Measurements from ENCODE around the gene PLEKHM3. TPM values are rescaled to one million over a fixed set of nuclear protein-coding genes. Genes with fewer than 3 reads are reported as not detected.

PLEKHM3 gene
- total RNA-seq, 1 experiment from 2014 or later: 2.5 TPM

- in situ Hi-C loops (cut with HindIII; ENCODE audit: low pct_unique_long_range_greater_than_20kb, low sequenced_read_pairs): no loop called here
Observed at GRCh38 chr2:207914716-207915115, 110.6 kb downstream of the PLEKHM3 start.

DNA sequence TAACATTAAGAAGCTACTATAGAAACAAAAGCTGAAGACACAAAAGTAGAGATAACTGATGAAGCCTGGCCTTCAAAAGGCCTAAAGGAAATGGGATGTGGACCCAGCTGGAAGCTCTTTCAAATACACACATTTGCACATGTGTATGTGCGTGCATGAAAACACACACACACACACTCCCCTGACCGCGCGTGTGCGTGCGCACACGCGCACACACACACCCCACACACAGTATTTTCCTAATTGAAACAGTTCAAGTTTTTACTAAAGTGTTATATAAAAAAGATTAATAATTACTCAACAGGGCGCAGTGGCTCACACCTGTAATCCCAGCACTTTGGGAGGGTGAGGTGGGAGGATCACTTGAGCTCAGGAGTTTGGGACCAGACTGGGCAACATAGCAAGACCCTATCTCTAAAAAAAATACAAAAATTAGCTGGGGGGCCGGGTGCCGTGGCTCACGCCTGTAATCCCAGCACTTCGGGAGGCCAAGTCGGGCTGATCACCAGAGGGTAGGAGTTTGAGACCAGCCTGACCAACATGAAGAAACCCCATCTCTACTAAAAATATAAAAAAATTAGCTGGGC lies 111.5 kb downstream of the PLEKHM3 start:
- intact Hi-C loops (cut with micrococcal nuclease; ENCODE audit: unreplicated experiment): no loop called here
- CTCF ChIA-PET: no interaction called here
- no peak for DNase-seq (ENCODE audit: low read depth, low spot score)

More at GRCh38 chr2:207914716-207915115, 110.6 kb downstream of the PLEKHM3 start:
- Histone ChIP-seq H3K4me1 (ENCODE audit: control insufficient read depth, insufficient read depth, low read length) (no peaks in the 10 kb centered on the region), H3K27me3 (ENCODE audit: control insufficient read depth, insufficient read depth, low read length) (no peaks in the 10 kb centered on the region), H3K4me3 (ENCODE audit: low read depth in 2 of 2, low read length in 2 of 2) (no peak overlapping the region), H3K9me3 (ENCODE audit: control insufficient read depth, insufficient read depth, low read depth, low read length) (no peaks in the 10 kb centered on the region), H3K36me3 (ENCODE audit: control insufficient read depth, insufficient read depth, low read length) (no peaks in the 10 kb centered on the region), H3K27ac (ENCODE audit: low read length) (no peak overlapping the region)
- ATAC-seq: no peak
- DNase-seq (ENCODE audit: low read depth, low spot score): no peak
- CTCF ChIA-PET: no interaction called here
- TF ChIP-seq POLR2AphosphoS5 (IDR thresholded peaks at IDR 0.05; ENCODE audit: low read depth, low read length) (no peak), SIN3A (IDR thresholded peaks at IDR 0.05; ENCODE audit: borderline replicate concordance, insufficient read depth, low read depth, low read length) (no peak), CTCF (IDR thresholded peaks at IDR 0.05) (no peak), TCF7L2 (IDR thresholded peaks at IDR 0.05; ENCODE audit: low read depth, low read length) (no peak)
- TF ChIP-seq, protein P1, sequence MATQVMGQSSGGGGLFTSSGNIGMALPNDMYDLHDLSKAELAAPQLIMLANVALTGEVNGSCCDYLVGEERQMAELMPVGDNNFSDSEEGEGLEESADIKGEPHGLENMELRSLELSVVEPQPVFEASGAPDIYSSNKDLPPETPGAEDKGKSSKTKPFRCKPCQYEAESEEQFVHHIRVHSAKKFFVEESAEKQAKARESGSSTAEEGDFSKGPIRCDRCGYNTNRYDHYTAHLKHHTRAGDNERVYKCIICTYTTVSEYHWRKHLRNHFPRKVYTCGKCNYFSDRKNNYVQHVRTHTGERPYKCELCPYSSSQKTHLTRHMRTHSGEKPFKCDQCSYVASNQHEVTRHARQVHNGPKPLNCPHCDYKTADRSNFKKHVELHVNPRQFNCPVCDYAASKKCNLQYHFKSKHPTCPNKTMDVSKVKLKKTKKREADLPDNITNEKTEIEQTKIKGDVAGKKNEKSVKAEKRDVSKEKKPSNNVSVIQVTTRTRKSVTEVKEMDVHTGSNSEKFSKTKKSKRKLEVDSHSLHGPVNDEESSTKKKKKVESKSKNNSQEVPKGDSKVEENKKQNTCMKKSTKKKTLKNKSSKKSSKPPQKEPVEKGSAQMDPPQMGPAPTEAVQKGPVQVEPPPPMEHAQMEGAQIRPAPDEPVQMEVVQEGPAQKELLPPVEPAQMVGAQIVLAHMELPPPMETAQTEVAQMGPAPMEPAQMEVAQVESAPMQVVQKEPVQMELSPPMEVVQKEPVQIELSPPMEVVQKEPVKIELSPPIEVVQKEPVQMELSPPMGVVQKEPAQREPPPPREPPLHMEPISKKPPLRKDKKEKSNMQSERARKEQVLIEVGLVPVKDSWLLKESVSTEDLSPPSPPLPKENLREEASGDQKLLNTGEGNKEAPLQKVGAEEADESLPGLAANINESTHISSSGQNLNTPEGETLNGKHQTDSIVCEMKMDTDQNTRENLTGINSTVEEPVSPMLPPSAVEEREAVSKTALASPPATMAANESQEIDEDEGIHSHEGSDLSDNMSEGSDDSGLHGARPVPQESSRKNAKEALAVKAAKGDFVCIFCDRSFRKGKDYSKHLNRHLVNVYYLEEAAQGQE (IDR thresholded peaks at IDR 0.05; ENCODE audit: insufficient read depth in 1 of 2, low read depth in 2 of 2, low read length in 1 of 2): no peak
- intact Hi-C loops (cut with micrococcal nuclease; ENCODE audit: unreplicated experiment): no loop called here
- POLR2A ChIA-PET: no interaction called here
- BruUV-seq (replicated peaks): no TSS peak

More for the DNA sequence above, 111.5 kb downstream of the PLEKHM3 start:
- H3K27me3 ChIP-seq (ENCODE audit: control insufficient read depth, insufficient read depth, low read length): no peaks in the 10 kb centered on the region
- no peaks in the 10 kb centered on the region for H3K4me1 ChIP-seq (ENCODE audit: control insufficient read depth, insufficient read depth, low read length)
- H3K9me3 ChIP-seq (ENCODE audit: control insufficient read depth, insufficient read depth, low read depth, low read length): no peaks in the 10 kb centered on the region
- POLR2A ChIA-PET: interaction anchor here (0.6 kb wide), 1 partner anchor 58 kb away, joined by 4 read pairs; no protein-coding TSS in a partner anchor
- H3K27ac ChIP-seq (ENCODE audit: low read length): no peak overlapping the region
- no peak for ATAC-seq
- BruUV-seq (replicated peaks): no TSS peak
- H3K36me3 ChIP-seq (ENCODE audit: control insufficient read depth, insufficient read depth, low read length): no peaks in the 10 kb centered on the region
- in situ Hi-C loops (cut with HindIII; ENCODE audit: low pct_unique_long_range_greater_than_20kb, low sequenced_read_pairs): no loop called here
- TF ChIP-seq TCF7L2 (IDR thresholded peaks at IDR 0.05; ENCODE audit: low read depth, low read length): no peak
- TF ChIP-seq, protein P1 (IDR thresholded peaks at IDR 0.05; ENCODE audit: insufficient read depth in 1 of 2, low read depth in 2 of 2, low read length in 1 of 2): no peak
- no peak for TF ChIP-seq POLR2AphosphoS5 (IDR thresholded peaks at IDR 0.05; ENCODE audit: low read depth, low read length)
- no peak for TF ChIP-seq CTCF (IDR thresholded peaks at IDR 0.05)
- no peak for TF ChIP-seq SIN3A (IDR thresholded peaks at IDR 0.05; ENCODE audit: borderline replicate concordance, insufficient read depth, low read depth, low read length)
- no peak overlapping the region for H3K4me3 ChIP-seq (ENCODE audit: low read depth in 2 of 2, low read length in 2 of 2)

Measured in Panc1 (cell line).